ENCODE measurements around the gene USP4.

GRCh38 chr3:49352281-49352680 is 12.4 kb upstream of the USP4 start:
- TF ChIP-seq CTCF (IDR thresholded peaks at IDR 0.05) (no peak), EZH2phosphoT487 (IDR thresholded peaks at IDR 0.05) (no peak)
